HG03521 (cell line): Measurements from ENCODE around the gene TOP1.
"Not testable (repeated sequence)": the region's sequence is repeated elsewhere in the genome, so short reads cannot be mapped to it uniquely, and the experiment has no call there.

ENCODE experiments used
- ATAC-seq: cut with Tn5 transposase; IDR thresholded peaks from one replicate; pipeline ENCODE4 v1.9.1; 2021; ENCODE audit warnings: mild to moderate bottlenecking, moderate library complexity; ENCODE audit not compliant: unreplicated experiment

TOP1 gene

DNA sequence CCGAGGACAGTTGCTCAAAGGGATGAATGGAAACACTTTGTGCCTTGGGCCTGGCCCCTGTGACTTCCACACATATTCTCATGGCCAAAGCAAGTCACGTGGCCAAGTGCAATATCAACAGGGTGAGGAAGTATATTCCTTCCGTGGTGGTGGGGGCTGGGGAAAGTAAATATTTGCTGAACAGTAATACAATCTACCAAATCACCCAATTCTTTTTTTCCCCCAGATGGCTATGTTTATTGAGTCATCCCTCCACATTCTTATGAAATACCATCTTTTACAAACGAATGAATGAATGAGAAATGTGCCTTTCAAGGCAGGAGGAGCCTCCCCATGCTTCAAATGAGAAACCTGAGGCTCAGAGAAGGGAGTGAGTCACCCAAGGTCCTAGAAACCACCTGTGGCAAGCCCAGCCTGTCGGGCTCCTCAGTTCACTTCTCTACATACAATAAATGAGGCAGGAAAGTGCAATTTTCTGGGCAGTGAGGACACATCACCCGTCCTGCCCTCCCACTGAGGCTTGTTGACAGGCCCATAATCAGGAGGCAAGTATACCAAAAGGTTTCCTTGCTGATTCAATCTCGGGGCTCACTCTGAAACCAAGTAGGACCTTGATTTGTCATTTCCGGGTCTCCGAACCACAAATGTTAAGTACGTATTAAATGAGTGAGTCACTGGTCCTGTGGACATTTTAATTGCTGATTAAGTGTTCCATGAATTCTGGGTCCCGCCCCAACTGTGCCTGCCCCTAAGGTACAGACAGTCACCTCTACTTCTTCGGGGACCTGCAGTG lies 25.3 kb upstream of the TOP1 start:
- ATAC-seq, result no peak

DNA sequence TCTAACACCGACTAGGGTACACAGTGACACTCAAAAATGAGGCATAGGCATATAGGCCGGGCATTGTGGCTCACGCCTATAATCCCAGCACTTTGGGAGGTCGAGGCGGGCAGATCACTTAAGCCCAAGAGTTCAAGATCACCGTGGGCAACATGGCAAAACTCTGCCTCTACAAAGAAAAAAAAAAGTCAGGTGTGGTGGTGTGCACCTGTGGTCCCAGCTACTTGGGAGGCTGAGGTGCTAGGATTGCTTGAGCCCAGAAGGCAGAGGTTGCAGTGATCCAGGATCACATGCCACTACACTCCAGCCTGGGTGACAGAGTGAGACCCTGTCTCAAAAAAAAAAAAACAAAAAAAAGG lies 24.7 kb upstream of the TOP1 start:
- ATAC-seq, result not testable (repeated sequence)

- ATAC-seq, result no peak
Observed at GRCh38 chr20:41004531-41005360, 23.9 kb upstream of the TOP1 start.

DNA sequence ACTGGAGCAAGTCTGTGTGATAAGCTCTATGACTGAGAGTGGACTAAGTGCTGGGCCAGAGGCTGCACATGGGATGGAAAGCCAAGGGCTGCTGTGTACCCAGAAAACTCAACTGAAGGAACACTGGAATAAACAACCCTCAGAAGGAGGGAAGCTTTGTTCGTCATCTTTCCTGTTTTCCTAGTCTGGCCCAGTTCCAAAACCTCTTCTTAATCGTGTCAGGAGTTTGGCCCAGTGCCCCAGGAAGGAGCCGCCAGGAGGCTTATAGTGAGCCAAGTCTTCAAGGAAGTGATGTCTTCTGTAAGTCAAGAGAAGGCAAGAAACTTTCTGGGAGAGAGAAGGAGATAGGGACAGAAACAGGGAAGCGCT lies 23.3 kb upstream of the TOP1 start:
- ATAC-seq, result no peak

DNA sequence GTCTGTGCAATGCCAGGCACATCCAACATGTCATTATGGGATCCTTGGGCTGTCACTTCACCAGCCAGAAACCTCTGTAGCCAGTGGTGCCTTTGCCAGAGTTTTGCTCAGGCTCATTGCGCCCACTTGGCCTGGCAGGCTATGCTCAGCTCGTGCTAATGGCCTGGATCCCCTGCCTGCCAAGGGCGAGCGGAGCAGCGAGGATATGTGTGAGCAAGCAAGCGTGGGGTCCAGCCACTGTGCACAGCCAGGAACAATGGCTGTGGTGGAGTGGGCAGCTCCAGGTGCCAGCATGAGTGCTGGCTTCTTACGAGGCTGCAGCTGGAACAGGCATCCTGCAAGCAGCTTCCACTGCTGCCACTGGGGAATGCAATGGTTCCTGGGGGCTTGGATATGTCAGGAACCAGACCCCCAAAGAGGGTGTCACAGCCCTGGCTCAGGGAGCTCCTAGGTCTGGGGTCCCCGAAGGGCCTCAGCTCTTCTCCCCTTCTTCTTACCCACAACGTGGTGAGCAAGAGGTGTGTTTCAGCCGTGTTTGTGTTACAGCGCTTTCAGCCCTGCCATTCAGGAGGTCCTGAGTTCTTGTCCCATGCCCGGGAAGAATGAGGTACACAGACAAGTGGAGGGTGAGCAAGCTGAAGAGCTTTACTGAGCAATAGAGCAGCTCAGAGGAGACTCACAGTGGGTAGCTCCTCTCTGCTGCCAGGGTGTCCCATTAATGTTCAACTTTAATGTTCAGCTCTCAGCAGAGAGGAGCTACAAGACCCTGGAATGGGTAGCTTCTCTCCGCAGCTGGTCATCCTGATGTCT lies 22.3 kb upstream of the TOP1 start:
- no peak for ATAC-seq

- ATAC-seq, result no peak
Observed at GRCh38 chr20:41006936-41007474, 21.6 kb upstream of the TOP1 start.

DNA sequence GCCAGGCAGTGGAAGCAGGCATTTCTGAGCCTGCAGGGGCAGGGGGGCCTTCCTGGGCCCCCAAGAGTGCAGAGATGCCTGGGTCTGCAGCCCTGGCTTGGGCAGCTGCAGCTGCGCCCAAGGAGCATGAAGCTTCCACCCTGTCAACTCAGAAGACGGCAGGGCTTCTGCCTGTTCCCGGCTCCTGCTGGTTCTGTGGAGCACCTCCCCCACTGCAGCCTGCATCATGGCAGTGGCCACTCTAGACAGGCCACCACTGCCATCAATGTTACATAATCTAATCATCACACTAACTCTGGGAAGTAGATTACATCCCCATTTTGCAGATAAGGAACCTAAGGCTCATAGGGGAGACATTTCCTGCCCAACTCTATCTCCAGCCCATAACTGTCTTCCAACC lies 21.1 kb upstream of the TOP1 start:
- no peak for ATAC-seq

DNA sequence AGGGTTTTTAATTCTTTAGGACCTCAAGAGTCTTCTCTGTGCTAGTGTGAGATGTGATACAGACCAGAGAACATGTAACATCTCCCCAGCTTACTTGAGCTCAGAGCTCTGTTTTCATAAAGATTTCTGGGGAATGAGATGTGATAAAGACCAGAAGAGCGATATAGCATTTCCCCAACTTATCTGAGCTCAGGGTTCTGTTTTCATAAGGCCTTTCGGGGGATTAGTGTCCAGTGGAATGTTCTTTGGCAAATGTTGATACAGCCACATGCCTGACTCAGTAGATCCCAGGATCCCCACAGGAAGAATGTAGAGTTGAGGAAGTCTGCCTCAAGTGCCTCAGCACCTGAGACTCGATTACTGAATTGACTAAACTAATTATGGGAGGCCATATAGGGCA lies 18.7 kb upstream of the TOP1 start:
- ATAC-seq, result no peak

GRCh38 chr20:41011551-41012067 lies 17.0 kb upstream of the TOP1 start:
- peak; percentile 90 for ATAC-seq

DNA sequence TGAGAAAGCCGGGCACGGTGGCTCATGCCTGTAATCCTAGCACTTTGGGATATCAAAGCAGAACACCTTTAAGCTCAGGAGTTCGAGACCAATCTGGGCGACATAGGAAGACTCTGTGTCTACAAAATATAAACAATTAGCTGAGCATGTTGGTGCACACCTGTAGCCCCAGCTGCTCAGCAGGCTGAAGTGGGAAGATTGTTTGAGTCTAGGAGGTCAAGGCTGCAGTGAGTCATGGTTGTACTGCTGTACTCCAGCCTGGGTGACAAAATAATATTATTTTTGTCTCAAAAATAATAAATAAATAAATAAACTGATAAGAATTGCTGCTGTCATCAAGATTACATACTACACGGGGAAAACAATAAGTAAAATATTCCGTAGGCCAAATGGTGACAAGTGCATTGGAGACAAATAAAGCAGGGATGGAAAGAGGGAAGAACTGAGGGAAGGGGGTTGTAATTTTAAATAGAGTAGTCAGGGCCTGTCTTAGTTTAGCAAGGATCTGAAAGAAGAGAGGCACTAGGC lies 14.0 kb upstream of the TOP1 start:
- no peak for ATAC-seq

DNA sequence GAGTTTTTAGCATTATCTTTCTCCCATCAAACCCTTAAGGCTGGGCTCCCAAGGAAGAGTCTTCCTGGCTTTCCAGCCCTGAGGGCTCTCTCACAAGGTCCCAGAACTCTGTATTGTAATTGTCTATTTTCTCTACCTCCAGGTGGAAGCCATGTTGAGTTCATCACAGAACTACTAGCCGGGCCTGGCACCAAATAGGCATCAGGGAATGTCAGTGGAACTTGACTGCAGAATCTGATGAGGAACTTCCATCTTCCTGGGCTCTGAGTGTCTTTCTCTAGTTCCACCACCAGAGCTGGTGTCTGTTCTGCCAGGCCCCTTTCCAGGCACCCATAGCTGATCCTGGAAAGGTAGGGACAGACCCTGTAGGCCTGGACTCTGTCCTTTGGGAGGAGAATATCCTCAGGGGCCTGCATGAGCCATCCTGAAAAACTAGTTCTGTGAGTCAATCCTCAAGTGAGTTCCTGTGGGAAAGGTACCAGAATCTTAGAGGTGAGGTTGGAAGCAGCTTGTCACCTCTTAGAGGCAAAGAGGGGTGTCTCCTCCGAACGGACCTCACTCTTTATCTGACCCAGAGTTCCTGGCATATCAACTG lies 11.1 kb upstream of the TOP1 start:
- ATAC-seq, result no peak

GRCh38 chr20:41018153-41018552 lies 10.5 kb upstream of the TOP1 start:
- no peak for ATAC-seq

- no peak for ATAC-seq
Observed at GRCh38 chr20:41023549-41023948, 5.1 kb upstream of the TOP1 start.

DNA sequence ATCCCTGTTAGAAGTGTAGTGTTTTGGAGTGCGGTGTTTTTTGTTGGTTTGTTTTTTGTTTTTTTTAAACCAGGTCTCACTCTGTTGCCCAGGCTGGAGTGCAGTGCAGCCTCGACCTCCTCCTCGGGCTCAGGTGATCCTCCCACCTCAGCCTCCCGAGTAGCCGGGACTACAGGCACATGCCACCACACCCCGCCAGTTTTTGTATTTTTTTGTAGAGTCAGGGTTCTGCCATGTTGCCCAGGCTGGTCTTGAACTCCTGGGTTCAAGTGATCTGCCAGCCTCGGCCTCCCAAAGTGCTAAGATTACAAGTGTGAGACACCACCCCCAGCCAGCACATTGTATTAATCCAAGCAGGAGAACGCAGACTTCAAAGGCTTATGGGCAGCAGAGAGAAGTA lies 1.3 kb upstream of the TOP1 start:
- no peak for ATAC-seq

- ATAC-seq, result no peak
Observed at GRCh38 chr20:41027872-41028358, 707 bp upstream of the TOP1 start.

DNA sequence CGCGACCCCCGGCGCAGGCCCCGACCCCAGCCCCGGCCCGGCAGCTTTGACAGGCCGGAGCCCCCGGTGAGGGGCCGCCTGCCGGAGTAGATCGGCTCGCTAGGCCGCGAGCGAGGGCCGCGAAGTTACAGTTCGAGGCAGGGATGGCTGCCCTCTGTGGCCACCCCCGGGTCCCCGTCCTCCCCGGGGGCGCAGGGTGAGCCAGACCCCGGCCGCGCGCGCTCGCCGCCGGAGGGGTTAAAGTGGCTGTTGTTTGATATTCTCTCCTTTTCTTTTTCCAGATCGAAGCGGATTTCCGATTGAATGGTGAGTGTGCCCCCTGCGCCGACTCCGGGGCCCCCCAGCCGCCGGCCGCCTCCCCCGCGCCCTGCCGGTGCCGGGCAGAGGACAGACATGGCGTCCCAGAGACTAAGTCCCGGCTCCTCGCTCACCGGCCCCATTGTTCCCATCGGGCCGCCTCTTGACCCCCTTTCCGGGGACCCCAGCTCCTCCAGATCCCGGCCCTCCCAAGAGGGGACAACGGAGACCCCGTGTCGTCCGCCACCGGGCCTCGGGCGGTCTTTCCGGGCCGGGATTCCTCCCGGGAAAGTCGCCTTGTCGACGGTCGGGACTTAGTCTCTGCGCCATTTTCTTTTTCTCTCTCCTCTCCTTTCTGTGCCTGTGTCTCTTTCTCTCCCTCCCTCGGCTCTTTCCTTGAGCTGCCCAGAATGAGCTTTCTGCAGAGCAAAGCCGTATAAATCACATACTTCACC lies 704 bp downstream of the TOP1 start:
- peak; percentile 2 for ATAC-seq

DNA sequence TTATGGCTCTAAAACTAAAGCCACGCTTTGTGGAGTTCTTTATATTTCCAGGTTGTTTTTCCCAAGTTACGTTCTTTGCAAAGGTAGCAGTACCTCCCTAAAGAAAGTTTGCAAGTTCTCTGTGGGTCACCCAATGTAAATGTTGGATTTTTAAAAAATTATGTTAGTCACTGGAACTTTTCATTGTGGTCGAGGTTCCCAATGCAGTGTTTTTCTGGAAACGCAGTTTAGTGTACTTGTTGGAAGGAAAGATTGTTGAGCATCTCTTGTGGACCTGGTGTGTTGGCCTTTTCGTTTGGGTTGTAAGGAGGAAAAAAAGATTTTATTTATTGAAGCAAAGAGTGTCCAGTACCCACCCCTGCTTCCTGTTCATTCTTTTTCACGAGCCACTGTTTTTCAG lies 1.4 kb downstream of the TOP1 start:
- no peak for ATAC-seq

DNA sequence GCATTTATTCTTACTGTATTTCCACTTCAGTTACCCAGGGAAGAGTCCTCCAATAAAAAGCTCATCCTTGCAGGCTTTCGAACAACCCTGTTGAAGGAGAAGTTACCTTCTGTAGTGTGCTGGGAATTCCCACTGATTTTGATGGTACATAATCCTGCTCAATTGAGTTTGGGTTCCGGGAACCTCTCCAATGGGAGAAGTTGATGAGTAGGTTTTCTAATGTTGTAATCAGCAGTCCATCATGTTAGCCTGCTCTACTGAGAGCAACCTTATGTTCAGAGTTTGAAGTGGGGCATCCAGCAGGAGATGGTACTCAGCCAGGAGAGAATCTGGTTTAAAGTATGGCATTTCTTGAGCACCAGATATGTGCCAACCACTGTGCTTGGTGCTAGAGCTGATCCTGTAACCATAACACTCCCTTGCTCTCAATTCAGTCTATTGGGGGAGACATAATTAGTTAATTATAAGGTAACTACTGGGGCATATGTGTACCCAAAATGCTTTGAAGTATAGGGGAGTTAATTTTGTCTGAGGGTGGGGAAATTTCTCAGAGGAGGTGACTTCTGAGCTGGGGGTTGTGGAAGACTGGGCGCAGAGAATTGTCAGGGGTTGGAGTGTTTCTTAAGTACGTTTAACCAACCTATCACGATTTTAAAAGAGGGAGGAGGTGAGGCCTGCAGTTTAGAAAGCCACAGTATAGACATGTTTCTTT lies 2.1 kb downstream of the TOP1 start:
- ATAC-seq, result no peak

GRCh38 chr20:41031243-41031619 lies 2.6 kb downstream of the TOP1 start:
- ATAC-seq, result no peak
